ENCODE measurements around the gene YLPM1. TPM values are rescaled to one million over a fixed set of nuclear protein-coding genes. Genes with fewer than 3 reads are reported as not detected.

Gene YLPM1
- total and polyA plus RNA-seq, 11 donors = 15.0 to 48.1 (median 25.5) TPM

DNA sequence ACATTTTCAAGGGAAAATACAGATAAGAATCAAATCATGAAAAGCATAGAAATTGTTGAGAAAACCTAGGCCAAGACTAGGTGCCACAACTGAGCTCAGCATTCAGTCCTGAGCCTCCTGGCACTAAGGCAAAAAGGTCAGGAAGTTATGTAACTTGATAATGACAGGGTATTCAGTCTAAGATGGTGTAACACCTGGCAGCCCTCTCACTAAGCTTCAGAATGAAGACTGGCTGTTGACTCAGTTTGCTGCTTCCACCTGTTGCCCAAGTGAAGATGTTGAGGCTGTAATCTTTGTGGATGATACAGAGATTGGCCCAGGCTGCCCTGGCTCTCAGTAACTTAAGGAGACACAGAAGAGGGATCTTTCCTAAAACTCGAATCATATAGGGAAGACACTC, 93.2 kb downstream of the YLPM1 start:
- H3K4me1 ChIP-seq = peaks cover 0 to 23% (median 7%) of the 10 kb centered on the region in 12 donors
- no peak for ATAC-seq
- intact Hi-C loops (cut with DNase I) = loop anchor here in 1 of 10 donors (5.0 kb wide), 1 partner anchor 231 kb away; no protein-coding TSS in a partner anchor
- H3K36me3 ChIP-seq = no peaks in the 10 kb centered on the region
- H3K9me3 ChIP-seq = no peaks in the 10 kb centered on the region
- DNase-seq = no peak
- 82 to 93% (median 87%) methylated on average over 1 of the region's 1 CpG for WGBS, 4 donors
- no peak overlapping the region for H3K27ac ChIP-seq
- no peaks in the 10 kb centered on the region for H3K27me3 ChIP-seq
- no peak for TF ChIP-seq POLR2A (IDR thresholded peaks at IDR 0.05)
- TF ChIP-seq CTCF (IDR thresholded peaks at IDR 0.05) = no peak
- no peak overlapping the region for H3K4me3 ChIP-seq

DNA sequence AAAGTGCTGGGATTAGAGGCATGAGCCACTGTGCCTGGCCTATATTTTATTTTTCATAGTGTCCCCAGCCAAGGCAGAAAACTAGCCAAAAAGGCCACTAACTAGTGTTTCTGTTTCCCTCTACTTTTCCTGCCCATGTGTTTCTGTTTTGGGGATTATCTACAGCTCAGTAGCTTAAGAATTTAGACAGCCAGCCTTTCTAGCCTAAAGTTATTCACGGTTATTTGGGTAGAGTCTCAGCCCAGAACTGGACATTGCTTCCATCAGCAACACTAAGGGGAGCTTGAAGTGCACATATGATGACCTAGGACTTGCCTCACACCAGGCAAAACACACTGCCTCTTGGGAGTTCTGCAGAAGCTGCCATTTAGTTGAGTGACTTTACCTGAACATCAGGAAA, 94.9 kb downstream of the YLPM1 start:
- Histone ChIP-seq H3K27me3 (no peaks in the 10 kb centered on the region), H3K36me3 (no peaks in the 10 kb centered on the region), H3K9me3 (no peaks in the 10 kb centered on the region), H3K4me3 (no peak overlapping the region), H3K27ac (no peak overlapping the region), H3K4me1 (peaks cover 0 to 19% (median 7%) of the 10 kb centered on the region in 12 donors)
- DNase-seq (no peak), ATAC-seq (no peak)
- TF ChIP-seq POLR2A (IDR thresholded peaks at IDR 0.05) (no peak), CTCF (IDR thresholded peaks at IDR 0.05) (no peak)
- intact Hi-C loops (cut with DNase I) = loop anchor here in 1 of 10 donors (5.0 kb wide), 1 partner anchor 229 kb away; no protein-coding TSS in a partner anchor
- WGBS, 4 donors = 53 to 83% (median 79%) methylated on average over 1 of the region's 1 CpG

- DNase-seq = no peak
- Histone ChIP-seq H3K4me1 (peaks cover 0 to 20% (median 7%) of the 10 kb centered on the region in 12 donors), H3K4me3 (no peak overlapping the region), H3K9me3 (no peaks in the 10 kb centered on the region), H3K27me3 (no peaks in the 10 kb centered on the region), H3K36me3 (no peaks in the 10 kb centered on the region), H3K27ac (no peak overlapping the region)
- intact Hi-C loops (cut with DNase I) = loop anchor here in 9 of 10 donors (2.0 to 10.0 kb wide), 5 partner anchors 45 to 445 kb away; no protein-coding TSS in a partner anchor
- WGBS, 4 donors = 51 to 65% (median 57%) methylated on average over 10 of the region's 10 CpGs
- TF ChIP-seq POLR2A (IDR thresholded peaks at IDR 0.05) (no peak), CTCF (IDR thresholded peaks at IDR 0.05) (no peak)
- peak in 1 of 4 donors; percentile 7 for ATAC-seq
These were observed 96.8 kb downstream of the YLPM1 start for GRCh38 chr14:74859757-74860552.

GRCh38 chr14:74860899-74861733, 98.0 kb downstream of the YLPM1 start:
- intact Hi-C loops (cut with DNase I) = loop anchor here (1.0 to 10.0 kb wide), 8 partner anchors 44 to 444 kb away; no protein-coding TSS in a partner anchor
- H3K27ac ChIP-seq = no peak overlapping the region
- no peaks in the 10 kb centered on the region for H3K9me3 ChIP-seq
- peak; percentile 80 to 98 (median 90) for TF ChIP-seq CTCF (IDR thresholded peaks at IDR 0.05)
- no peak for TF ChIP-seq POLR2A (IDR thresholded peaks at IDR 0.05)
- H3K4me3 ChIP-seq = no peak overlapping the region
- no peaks in the 10 kb centered on the region for H3K27me3 ChIP-seq
- H3K4me1 ChIP-seq = peaks cover 0 to 20% (median 5%) of the 10 kb centered on the region in 12 donors
- H3K36me3 ChIP-seq = no peaks in the 10 kb centered on the region
- ATAC-seq (peak; percentile 32 to 85 (median 83)), DNase-seq (peak; percentile 85 to 93 (median 91))
- WGBS, 4 donors = 21 to 26% (median 23%) methylated on average over 7 of the region's 7 CpGs
